Trophoblast cell (in vitro differentiated cells and primary cell): ENCODE results near the gene WDR27.

Experiments used
- DNase-seq, 2 donors: peaks; one replicate each; pipeline ENCODE4 v3.0.0-alpha.2; 2016
- H2AFZ ChIP-seq: 2 replicates; pipeline ENCODE4 v1.6.1; 2013; ENCODE audit warnings: low read length, moderate library complexity, mild to moderate bottlenecking; ENCODE audit not compliant: insufficient read depth, poor library complexity
- H2AK5ac ChIP-seq: 2 replicates; pipeline ENCODE4 v1.6.1; 2013; ENCODE audit warnings: mild to moderate bottlenecking, low read length
- H2BK120ac ChIP-seq: 2 replicates; pipeline ENCODE4 v1.6.1; 2013; ENCODE audit warnings: low read length, mild to moderate bottlenecking, moderate library complexity; ENCODE audit not compliant: insufficient read depth, poor library complexity
- H2BK12ac ChIP-seq: 2 replicates; pipeline ENCODE4 v1.6.1; 2013; ENCODE audit warnings: mild to moderate bottlenecking, low read length, moderate library complexity
- H2BK5ac ChIP-seq: 2 replicates; pipeline ENCODE4 v1.6.1; 2013; ENCODE audit warnings: low read length, low read depth, moderate library complexity, mild to moderate bottlenecking; ENCODE audit not compliant: poor library complexity
- H3K14ac ChIP-seq: 2 replicates; pipeline ENCODE4 v1.6.1; 2013; ENCODE audit warnings: mild to moderate bottlenecking, low read length
- H3K18ac ChIP-seq: 2 replicates; pipeline ENCODE4 v1.6.1; 2013; ENCODE audit warnings: mild to moderate bottlenecking, low read length
- H3K23ac ChIP-seq: 2 replicates; pipeline ENCODE4 v1.6.1; 2013; ENCODE audit warnings: low read length
- H3K27ac ChIP-seq: 2 replicates; pipeline ENCODE4 v1.5.1; 2013; ENCODE audit warnings: low read depth, mild to moderate bottlenecking, inconsistent platforms, low read length, moderate library complexity
- H3K27me3 ChIP-seq: 2 replicates; pipeline ENCODE4 v1.6.1; 2013; ENCODE audit warnings: inconsistent platforms, mild to moderate bottlenecking, low read length, moderate library complexity; ENCODE audit not compliant: insufficient read depth
- H3K36me3 ChIP-seq, 2 experiments: 1 replicate in 1 of 2; 2 replicates in 1 of 2; pipeline ENCODE4 v1.6.1; 2013; ENCODE audit warnings: low read length in 2 of 2, mild to moderate bottlenecking in 2 of 2, moderate library complexity in 1 of 2; ENCODE audit not compliant: insufficient read depth in 2 of 2, control insufficient read depth in 1 of 2
- H3K4ac ChIP-seq: 2 replicates; pipeline ENCODE4 v1.6.1; 2013; ENCODE audit warnings: low read depth, mild to moderate bottlenecking, low read length, moderate library complexity
- H3K4me1 ChIP-seq, 2 experiments: 1 replicate in 1 of 2; 2 replicates in 1 of 2; pipeline ENCODE4 v1.6.1; 2013; ENCODE audit warnings: low read length in 2 of 2, mild to moderate bottlenecking in 2 of 2, moderate library complexity in 1 of 2; ENCODE audit not compliant: insufficient read depth in 2 of 2, control insufficient read depth in 1 of 2
- H3K4me2 ChIP-seq: 2 replicates; pipeline ENCODE4 v1.6.1; 2013; ENCODE audit warnings: inconsistent platforms, mild to moderate bottlenecking, low read length, moderate library complexity
- H3K4me3 ChIP-seq: 2 replicates; pipeline ENCODE4 v1.5.1; 2013; ENCODE audit warnings: mild to moderate bottlenecking, low read depth, low read length, inconsistent platforms
- H3K79me1 ChIP-seq: one replicate; pipeline ENCODE4 v1.6.1; 2013; ENCODE audit warnings: low read length
- H3K79me2 ChIP-seq: 2 replicates; pipeline ENCODE4 v1.6.1; 2013; ENCODE audit warnings: low read length, mild to moderate bottlenecking; ENCODE audit not compliant: control insufficient read depth, insufficient read depth, poor library complexity
- H3K9ac ChIP-seq: 2 replicates; pipeline ENCODE4 v1.6.1; 2013; ENCODE audit warnings: mild to moderate bottlenecking, low read length
- H3K9me3 ChIP-seq: 2 replicates; pipeline ENCODE4 v1.6.1; 2013; ENCODE audit warnings: low read depth, mild to moderate bottlenecking, control low read depth, inconsistent platforms, low read length; ENCODE audit not compliant: insufficient read depth
- H4K12ac ChIP-seq: 2 replicates; pipeline ENCODE4 v1.6.1; 2013; ENCODE audit warnings: low read depth, mild to moderate bottlenecking, low read length, moderate library complexity
- H4K8ac ChIP-seq: 2 replicates; pipeline ENCODE4 v1.6.1; 2013; ENCODE audit warnings: low read depth, mild to moderate bottlenecking, low read length, moderate library complexity
- H4K91ac ChIP-seq: one replicate; pipeline ENCODE4 v1.6.1; 2013; ENCODE audit warnings: low read depth, mild to moderate bottlenecking, low read length, moderate library complexity
- WGBS: extraction: QIAGEN DNeasy Blood & Tissue Kit; methylation state at CpG from one replicate; pipeline ENCODE4 v1.1.7; 2013; ENCODE audit warnings: missing lambda C conversion rate; ENCODE audit not compliant: insufficient read length, insufficient coverage; ENCODE audit errors: extremely low coverage; 5-methylcytosine and 5-hydroxymethylcytosine counted together

WDR27 gene

DNA sequence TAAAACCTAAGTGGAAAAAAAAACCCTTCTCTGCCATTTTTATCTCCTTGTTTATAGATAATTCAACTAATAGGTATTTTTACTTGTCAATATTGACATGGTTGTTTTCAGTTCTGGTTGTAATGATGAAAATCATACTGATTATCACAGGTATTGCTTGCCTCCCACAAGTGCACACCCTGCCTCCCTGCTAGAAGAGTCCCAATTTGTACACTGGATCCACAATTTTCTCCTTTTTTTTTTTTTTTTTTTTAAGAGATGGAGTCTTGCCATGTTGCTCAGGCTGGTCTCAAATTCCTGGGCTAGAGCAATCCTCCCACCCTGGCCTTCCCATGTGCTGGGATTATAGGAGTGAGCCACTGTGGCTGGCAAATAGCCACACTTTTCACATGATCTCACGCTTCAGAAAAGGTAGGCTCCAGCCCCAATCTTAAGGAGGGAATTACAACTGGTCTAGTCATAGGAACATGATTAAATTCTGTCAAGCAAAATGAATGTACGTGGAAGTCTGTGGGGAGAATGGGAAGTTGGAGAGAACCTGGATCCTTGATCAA lies 37.2 kb upstream of the WDR27 start:
- Histone ChIP-seq H3K4ac (no peak overlapping the region), H4K8ac (no peak overlapping the region), H3K27ac (no peak overlapping the region), H3K4me2 (no peak overlapping the region), H3K27me3 (no peaks in the 10 kb centered on the region), H3K23ac (no peak overlapping the region), H3K4me1 (no peaks in the 10 kb centered on the region), H2BK120ac (no peak overlapping the region), H3K9ac (peak overlapping the region; percentile 66), H3K14ac (no peak overlapping the region), H2AFZ (no peak overlapping the region), H4K91ac (no peak overlapping the region), H3K9me3 (no peaks in the 10 kb centered on the region), H2AK5ac (no peak overlapping the region), H3K79me2 (no peaks in the 10 kb centered on the region), H3K18ac (no peak overlapping the region), H2BK12ac (no peak overlapping the region), H4K12ac (no peak overlapping the region), H3K79me1 (no peaks in the 10 kb centered on the region), H3K36me3 (no peaks in the 10 kb centered on the region), H2BK5ac (no peak overlapping the region), H3K4me3 (no peak overlapping the region)
- no peak for DNase-seq
- WGBS = no CpG with 5 or more reads among the region's 2 CpGs

DNA sequence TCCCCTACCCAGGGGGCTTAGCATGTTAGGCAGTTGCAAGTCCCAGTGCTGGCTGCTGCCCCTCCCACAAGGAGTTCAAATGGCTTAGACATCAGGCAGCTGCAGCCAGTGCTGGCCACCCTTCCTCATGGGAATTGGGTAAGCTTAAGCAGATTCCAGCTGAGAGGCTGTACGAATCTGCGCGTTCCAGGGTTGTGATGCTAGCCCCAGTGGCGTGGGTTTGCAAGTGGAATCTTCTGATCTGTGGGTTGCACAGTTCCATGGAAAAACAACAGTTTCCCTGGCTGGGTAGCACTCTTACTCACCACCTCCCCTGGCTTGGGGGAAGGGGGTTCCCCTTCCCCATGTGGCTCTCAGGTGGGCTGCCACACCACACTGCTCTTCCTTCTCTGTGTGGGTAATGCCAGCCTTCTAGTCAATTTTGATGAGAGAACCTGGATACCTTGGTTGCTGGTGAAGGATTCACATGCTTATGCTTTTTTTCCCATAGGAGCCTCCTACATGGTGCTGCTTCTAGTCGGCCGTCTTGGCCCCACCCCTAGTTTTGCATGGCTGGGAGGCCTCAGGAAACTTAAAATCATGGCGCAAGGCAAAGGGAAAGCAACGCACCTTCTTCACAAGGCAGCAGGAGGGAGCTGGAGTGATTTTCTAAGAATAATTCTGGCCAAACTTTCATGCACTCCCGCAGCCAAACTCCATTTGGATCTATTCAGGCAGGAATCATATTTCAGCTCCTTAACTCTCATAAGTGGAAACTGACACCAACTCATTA lies 36.6 kb upstream of the WDR27 start:
- H3K18ac ChIP-seq = no peak overlapping the region
- no peak overlapping the region for H3K27ac ChIP-seq
- H3K4me1 ChIP-seq = no peaks in the 10 kb centered on the region
- no peak overlapping the region for H2BK5ac ChIP-seq
- no peak overlapping the region for H3K4me3 ChIP-seq
- no peak overlapping the region for H3K14ac ChIP-seq
- H4K91ac ChIP-seq = no peak overlapping the region
- no peak overlapping the region for H3K4ac ChIP-seq
- no peak overlapping the region for H4K8ac ChIP-seq
- DNase-seq = no peak
- H3K79me2 ChIP-seq = no peaks in the 10 kb centered on the region
- no peak overlapping the region for H2AK5ac ChIP-seq
- H2BK120ac ChIP-seq = no peak overlapping the region
- no peak overlapping the region for H2BK12ac ChIP-seq
- H3K23ac ChIP-seq = no peak overlapping the region
- no peak overlapping the region for H4K12ac ChIP-seq
- H3K9ac ChIP-seq = no peak overlapping the region
- no peaks in the 10 kb centered on the region for H3K36me3 ChIP-seq
- H3K9me3 ChIP-seq = no peaks in the 10 kb centered on the region
- H3K4me2 ChIP-seq = no peak overlapping the region
- WGBS = no CpG with 5 or more reads among the region's 9 CpGs
- no peaks in the 10 kb centered on the region for H3K27me3 ChIP-seq
- no peak overlapping the region for H2AFZ ChIP-seq
- H3K79me1 ChIP-seq = no peaks in the 10 kb centered on the region

DNA sequence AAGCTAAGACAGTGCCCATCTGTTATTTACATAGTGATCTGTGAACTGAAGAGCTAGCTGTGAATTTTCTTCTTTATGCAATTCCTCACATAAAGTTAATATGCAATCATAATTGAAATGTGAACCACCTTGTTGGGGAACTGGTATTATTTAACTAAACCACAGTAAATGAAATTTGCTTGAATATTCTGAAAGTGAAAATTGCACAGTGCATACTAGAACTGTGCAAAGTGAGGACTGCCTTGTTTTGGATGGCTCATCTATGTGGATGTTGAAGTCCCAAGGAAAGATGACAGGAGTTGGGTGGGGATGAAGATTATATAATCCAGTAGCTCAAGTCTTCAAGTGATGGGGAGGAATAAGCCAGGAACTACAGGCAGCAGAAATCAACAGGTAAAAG lies 28.1 kb upstream of the WDR27 start:
- H3K14ac ChIP-seq = no peak overlapping the region
- no peak overlapping the region for H3K18ac ChIP-seq
- H2AFZ ChIP-seq = no peak overlapping the region
- H3K4me3 ChIP-seq = no peak overlapping the region
- H3K79me2 ChIP-seq = no peaks in the 10 kb centered on the region
- no peak overlapping the region for H3K4me2 ChIP-seq
- no peak overlapping the region for H2AK5ac ChIP-seq
- no peaks in the 10 kb centered on the region for H3K9me3 ChIP-seq
- no peak overlapping the region for H3K27ac ChIP-seq
- no peak overlapping the region for H4K8ac ChIP-seq
- no peak overlapping the region for H2BK120ac ChIP-seq
- H3K4me1 ChIP-seq = no peaks in the 10 kb centered on the region
- no peak overlapping the region for H3K23ac ChIP-seq
- no peak overlapping the region for H3K9ac ChIP-seq
- no peak overlapping the region for H2BK5ac ChIP-seq
- no peak overlapping the region for H2BK12ac ChIP-seq
- no peak overlapping the region for H4K12ac ChIP-seq
- DNase-seq = no peak
- H3K36me3 ChIP-seq = no peaks in the 10 kb centered on the region
- H4K91ac ChIP-seq = no peak overlapping the region
- no peaks in the 10 kb centered on the region for H3K27me3 ChIP-seq
- H3K79me1 ChIP-seq = peaks cover under 1% of the 10 kb centered on the region
- no peak overlapping the region for H3K4ac ChIP-seq

DNA sequence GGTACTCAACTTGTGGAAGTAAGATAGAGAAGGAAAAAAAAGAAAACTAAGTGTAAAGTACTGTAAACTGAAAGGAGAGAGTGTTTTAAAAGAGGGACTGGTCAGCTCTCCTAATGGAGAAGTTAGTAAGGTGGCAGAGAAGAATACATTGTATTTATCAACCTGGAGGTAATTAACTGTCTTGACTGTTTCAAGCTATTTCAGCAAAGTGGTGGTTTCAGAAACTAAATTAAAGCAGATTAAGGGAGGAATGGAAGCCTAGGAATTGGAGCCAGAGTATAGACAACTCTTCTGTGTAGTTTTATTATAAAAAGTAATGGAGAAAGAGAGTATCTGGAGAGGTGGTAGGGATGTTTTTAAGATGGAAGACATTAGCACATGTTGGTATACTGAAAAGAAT lies 25.1 kb upstream of the WDR27 start:
- H3K27me3 ChIP-seq = no peaks in the 10 kb centered on the region
- no peak overlapping the region for H4K8ac ChIP-seq
- no peak overlapping the region for H3K4ac ChIP-seq
- H2AFZ ChIP-seq = no peak overlapping the region
- peaks cover 0 to 5% of the 10 kb centered on the region in 2 experiments for H3K4me1 ChIP-seq
- H3K79me2 ChIP-seq = peaks cover 9% of the 10 kb centered on the region
- no peak overlapping the region for H4K91ac ChIP-seq
- no peak overlapping the region for H2AK5ac ChIP-seq
- no peaks in the 10 kb centered on the region for H3K9me3 ChIP-seq
- H3K27ac ChIP-seq = no peak overlapping the region
- no peak overlapping the region for H2BK120ac ChIP-seq
- no peak overlapping the region for H3K18ac ChIP-seq
- H3K36me3 ChIP-seq = no peaks in the 10 kb centered on the region
- H3K14ac ChIP-seq = no peak overlapping the region
- H3K9ac ChIP-seq = no peak overlapping the region
- no peak overlapping the region for H2BK5ac ChIP-seq
- no peak overlapping the region for H4K12ac ChIP-seq
- no peak overlapping the region for H3K23ac ChIP-seq
- H3K4me2 ChIP-seq = no peak overlapping the region
- no peak overlapping the region for H3K4me3 ChIP-seq
- H3K79me1 ChIP-seq = peaks cover 11% of the 10 kb centered on the region
- no peak for DNase-seq
- H2BK12ac ChIP-seq = no peak overlapping the region
